Activated gamma-delta T cell (primary cell): ENCODE data around the gene SNAPIN.
"Not testable (repeated sequence)": the region's sequence is repeated elsewhere in the genome, so short reads cannot be mapped to it uniquely, and the experiment has no call there.

Source experiments
- DNase-seq: peaks from one replicate; lab custom pipeline; 2025; lab: John Stamatoyannopoulos, UW

SNAPIN gene

GRCh38 chr1:153626904-153627714, 31.4 kb upstream of the SNAPIN start, which contains the start of gene S100A13:
Gene S100A13 (minus strand): TSS chr1:153627505. CDS start chr1:153626472, 1,033 bp downstream.
- no peak for DNase-seq

DNA sequence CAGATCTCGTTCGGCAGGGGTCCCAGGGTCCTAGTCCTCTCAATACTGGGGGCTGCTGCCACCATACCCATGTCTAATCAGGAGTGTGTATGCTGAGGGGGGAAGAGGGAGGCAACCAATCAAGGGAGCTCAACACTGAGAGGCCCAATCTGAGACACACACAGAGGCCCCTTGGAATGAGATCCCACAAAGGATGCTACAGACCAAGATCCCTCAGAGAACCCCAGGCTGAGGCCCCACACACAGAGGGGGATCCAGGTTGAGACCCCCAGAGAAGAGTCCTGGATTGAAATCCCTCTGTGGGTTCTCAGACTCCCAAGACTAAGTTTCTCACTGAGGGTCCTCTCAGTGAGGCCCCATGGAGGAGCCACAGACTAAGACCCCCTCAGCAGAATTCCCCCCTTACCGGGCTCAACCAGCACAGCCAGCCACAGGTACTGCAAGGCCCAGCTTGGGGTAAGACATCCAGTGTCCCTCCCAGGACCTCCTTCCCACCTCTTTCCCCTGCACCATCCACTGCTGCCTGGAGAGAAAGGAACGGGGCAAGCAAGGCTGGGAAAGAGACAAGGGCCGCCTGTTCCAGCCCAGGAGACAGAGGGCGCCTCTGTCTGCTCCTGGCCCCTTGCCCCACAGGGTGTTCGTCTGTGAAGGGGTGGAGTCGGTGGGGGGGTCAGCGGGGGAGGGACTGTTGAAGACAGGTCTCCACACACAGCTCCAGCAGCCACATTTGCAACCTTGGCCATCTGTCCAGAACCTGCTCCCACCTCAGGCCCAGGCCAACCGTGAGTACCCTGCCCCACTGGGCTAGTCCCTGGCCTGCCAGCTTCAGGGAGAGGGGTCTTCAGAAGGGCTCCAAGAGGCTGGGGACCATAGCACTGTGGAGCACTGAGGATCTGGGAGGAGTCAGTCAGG, 30.5 kb upstream of the SNAPIN start, which contains the start of gene S100A1:
Gene S100A1, plus strand, starts transcription at position 720 of the 912 bp plus-strand sequence. CDS start 2,088 bp downstream, outside the sequence.
- no peak for DNase-seq

- DNase-seq = no peak
Observed at GRCh38 chr1:153628638-153629342, 29.7 kb upstream of the SNAPIN start.

DNA sequence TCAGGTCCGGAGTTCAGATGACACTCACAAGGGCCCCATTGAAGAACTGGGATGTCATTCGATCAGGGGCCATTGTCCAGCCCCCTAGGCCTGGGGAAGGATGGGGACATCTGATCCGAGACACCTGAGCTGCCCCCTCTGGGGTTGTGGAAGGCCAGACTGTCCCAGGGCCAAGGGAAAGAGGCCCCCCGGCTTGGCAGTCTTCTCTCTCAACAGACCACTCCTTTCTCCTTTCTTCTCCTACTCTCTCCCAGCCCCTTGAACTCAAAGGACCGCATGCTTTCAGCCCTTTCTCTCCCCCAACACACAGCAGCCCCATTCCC, 29.2 kb upstream of the SNAPIN start:
- no peak for DNase-seq

GRCh38 chr1:153629971-153630370, 28.5 kb upstream of the SNAPIN start:
- no peak for DNase-seq

- DNase-seq = no peak
Observed at GRCh38 chr1:153630384-153630783, 28.1 kb upstream of the SNAPIN start.

- DNase-seq = no peak
Observed at GRCh38 chr1:153631047-153632022, 27.2 kb upstream of the SNAPIN start.

GRCh38 chr1:153633161-153633753, 25.2 kb upstream of the SNAPIN start:
- no peak for DNase-seq

- peak; percentile 72 for DNase-seq
Observed at GRCh38 chr1:153633754-153634665, 24.5 kb upstream of the SNAPIN start, which contains the start of gene CHTOP. Gene CHTOP (plus strand): TSS chr1:153634066. CDS start chr1:153636589, 2,523 bp downstream.

GRCh38 chr1:153635872-153636271, 22.6 kb upstream of the SNAPIN start:
- no peak for DNase-seq

- DNase-seq = no peak
Observed at GRCh38 chr1:153636312-153636711, 22.2 kb upstream of the SNAPIN start.

DNA sequence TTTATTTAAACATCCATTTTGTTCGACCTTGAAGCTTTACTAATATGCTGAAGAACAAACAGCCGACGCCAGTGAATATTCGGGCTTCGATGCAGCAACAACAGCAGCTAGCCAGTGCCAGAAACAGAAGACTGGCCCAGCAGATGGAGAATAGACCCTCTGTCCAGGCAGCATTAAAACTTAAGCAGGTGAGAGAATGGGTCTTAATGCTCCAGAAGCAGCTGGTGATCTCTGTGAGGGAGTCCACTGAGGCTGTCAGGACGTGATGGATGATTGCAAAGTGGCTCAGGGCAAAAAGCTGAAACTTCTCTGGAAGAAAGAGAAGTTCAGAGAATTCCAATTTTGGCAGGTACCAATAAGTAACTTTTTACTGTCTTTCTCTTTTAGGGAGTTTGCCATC, 20.2 kb upstream of the SNAPIN start:
- no peak for DNase-seq

GRCh38 chr1:153639280-153639679, 19.2 kb upstream of the SNAPIN start:
- no peak for DNase-seq

DNA sequence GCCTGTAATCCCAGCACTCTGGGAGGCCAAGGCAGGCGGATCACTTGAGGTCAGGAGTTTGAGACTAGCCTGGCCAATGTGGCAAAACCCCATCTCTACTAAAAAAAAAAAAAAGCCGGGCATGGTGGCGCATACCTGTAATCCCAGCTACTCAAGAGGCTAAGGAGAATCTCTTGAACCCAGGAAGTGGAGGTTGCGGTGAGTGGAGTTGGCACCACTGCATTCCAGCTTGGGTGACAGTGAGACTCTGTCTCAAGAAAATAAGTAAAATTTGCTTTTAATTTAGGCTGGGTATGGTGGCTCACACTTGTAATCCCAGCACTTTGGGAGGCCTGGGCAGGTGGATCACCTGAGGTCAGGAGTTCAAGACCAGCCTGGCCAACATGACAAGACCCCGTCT, 18.3 kb upstream of the SNAPIN start:
- not testable (repeated sequence) for DNase-seq

- DNase-seq = no peak
Observed at GRCh38 chr1:153640861-153641260, 17.6 kb upstream of the SNAPIN start.

- no peak for DNase-seq
Observed at GRCh38 chr1:153642161-153642560, 16.3 kb upstream of the SNAPIN start.

DNA sequence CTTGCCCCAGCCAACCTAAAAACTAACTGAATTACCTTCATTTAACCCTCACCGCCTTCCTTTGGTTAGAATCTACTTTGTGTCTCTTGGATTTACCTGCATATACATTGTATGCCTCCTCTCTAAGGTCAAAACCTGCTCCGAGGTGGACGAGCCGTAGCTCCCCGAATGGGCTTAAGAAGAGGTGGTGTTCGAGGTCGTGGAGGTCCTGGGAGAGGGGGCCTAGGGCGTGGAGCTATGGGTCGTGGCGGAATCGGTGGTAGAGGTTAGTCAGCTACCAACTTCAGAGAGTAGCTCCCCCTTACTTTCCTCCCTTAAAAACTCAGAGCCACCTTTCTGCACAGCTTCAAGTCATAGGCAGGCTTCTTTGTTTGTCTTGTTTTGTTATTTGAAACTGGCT, 15.4 kb upstream of the SNAPIN start:
- no peak for DNase-seq

- no peak for DNase-seq
Observed at GRCh38 chr1:153643816-153644215, 14.7 kb upstream of the SNAPIN start.

- DNase-seq = no peak
Observed at GRCh38 chr1:153646672-153647345, 11.7 kb upstream of the SNAPIN start.
